ENCODE data around the gene CACNA1G.

DNA sequence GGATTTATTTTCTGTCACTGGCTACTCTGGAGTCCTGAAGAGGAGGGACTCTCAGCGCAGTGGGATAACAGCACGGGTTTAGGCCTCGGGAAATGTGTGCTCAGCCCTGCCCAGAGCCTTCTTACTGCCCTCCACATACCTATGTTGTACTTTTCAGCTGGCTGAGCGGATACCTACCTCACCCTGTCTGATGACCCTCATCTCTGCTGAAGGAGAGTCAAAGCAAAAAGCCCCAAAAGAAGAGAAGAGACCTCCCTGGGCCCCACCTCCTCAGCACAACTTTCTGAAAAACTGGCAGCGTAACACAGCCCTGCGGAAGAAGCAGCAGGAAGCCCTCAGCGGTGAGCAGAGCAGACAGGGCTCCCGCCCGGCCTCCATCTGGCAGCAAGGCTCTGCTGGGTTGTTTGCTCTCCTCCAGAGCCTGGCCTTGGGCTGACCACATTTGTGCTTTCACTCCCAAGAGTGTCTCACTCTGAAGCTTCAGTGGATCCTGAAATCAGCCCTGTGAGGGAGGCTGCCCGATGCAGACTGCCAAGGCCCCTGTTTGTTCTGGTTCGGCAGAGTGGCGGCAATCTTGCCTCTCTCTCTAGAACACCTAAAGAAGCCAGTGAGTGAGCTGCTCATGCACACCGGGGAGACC, 42.0 kb upstream of the CACNA1G start:
- TF ChIP-seq, protein P1, sequence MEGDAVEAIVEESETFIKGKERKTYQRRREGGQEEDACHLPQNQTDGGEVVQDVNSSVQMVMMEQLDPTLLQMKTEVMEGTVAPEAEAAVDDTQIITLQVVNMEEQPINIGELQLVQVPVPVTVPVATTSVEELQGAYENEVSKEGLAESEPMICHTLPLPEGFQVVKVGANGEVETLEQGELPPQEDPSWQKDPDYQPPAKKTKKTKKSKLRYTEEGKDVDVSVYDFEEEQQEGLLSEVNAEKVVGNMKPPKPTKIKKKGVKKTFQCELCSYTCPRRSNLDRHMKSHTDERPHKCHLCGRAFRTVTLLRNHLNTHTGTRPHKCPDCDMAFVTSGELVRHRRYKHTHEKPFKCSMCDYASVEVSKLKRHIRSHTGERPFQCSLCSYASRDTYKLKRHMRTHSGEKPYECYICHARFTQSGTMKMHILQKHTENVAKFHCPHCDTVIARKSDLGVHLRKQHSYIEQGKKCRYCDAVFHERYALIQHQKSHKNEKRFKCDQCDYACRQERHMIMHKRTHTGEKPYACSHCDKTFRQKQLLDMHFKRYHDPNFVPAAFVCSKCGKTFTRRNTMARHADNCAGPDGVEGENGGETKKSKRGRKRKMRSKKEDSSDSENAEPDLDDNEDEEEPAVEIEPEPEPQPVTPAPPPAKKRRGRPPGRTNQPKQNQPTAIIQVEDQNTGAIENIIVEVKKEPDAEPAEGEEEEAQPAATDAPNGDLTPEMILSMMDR (IDR thresholded peaks at IDR 0.05; ENCODE audit: insufficient read depth, low read depth, low read length), result no peak
- no peak for TF ChIP-seq EZH2 (IDR thresholded peaks at IDR 0.05; ENCODE audit: insufficient read depth, low read length)
